SK-N-MC (cell line): Measurements from ENCODE around the gene PTGFR.
A peak's percentile ranks its signal among the peaks of the same experiment; 100 is the strongest.

Experiments used
- DNase-seq: peaks from one replicate; pipeline ENCODE4 v3.0.0-alpha.2; 2011; ENCODE audit warnings: low read depth, low spot score
- H3K27ac ChIP-seq: fragments of 200-600 bp; sonication (generic); 2 replicates; pipeline ENCODE4 v1.5.1; 2016; ENCODE audit warnings: mixed run types
- H3K36me3 ChIP-seq: fragments of 200-600 bp; sonication (generic); 2 replicates; pipeline ENCODE4 v1.6.1; 2017; ENCODE audit warnings: antibody characterized with exemption, low read length, mixed read lengths; ENCODE audit not compliant: insufficient read depth
- H3K4me3 ChIP-seq: fragments of 200-600 bp; sonication (generic); 2 replicates; pipeline ENCODE4 v1.5.1; 2016
- H3K9ac ChIP-seq: fragments of 200-600 bp; sonication (generic); 2 replicates; pipeline ENCODE4 v1.8.0; 2017; ENCODE audit warnings: mixed run types, mixed read lengths; ENCODE audit not compliant: insufficient read length
- H3K9me3 ChIP-seq: fragments of 200-600 bp; sonication (generic); 2 replicates; pipeline ENCODE4 v1.6.1; 2017; ENCODE audit warnings: low read depth, mild to moderate bottlenecking, antibody characterized with exemption, low read length, moderate library complexity, mixed read lengths
- EZH2 ChIP-seq: fragments of 200-600 bp; sonication (generic); IDR thresholded peaks from one replicate; pipeline ENCODE4 v1.6.1; 2017; ENCODE audit warnings: antibody characterized with exemption
- FOXP2 ChIP-seq: optimal IDR thresholded peaks from 2 replicates; pipeline ENCODE3; 2011; ENCODE audit warnings: mild to moderate bottlenecking, moderate library complexity; ENCODE audit not compliant: insufficient read depth; ENCODE audit errors: extremely low read length, control extremely low read depth
- POLR2AphosphoS5 ChIP-seq: IDR thresholded peaks from 2 replicates; pipeline ENCODE4 v1.6.1; 2012; ENCODE audit warnings: mild to moderate bottlenecking, low read depth, low read length, borderline replicate concordance

The PTGFR gene, protein sequence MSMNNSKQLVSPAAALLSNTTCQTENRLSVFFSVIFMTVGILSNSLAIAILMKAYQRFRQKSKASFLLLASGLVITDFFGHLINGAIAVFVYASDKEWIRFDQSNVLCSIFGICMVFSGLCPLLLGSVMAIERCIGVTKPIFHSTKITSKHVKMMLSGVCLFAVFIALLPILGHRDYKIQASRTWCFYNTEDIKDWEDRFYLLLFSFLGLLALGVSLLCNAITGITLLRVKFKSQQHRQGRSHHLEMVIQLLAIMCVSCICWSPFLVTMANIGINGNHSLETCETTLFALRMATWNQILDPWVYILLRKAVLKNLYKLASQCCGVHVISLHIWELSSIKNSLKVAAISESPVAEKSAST

GRCh38 chr1:78490861-78491450 is at the start of gene PTGFR:
PTGFR (plus strand) TSS chr1:78490974; CDS start chr1:78492744, 1,770 bp downstream.
- no peak for TF ChIP-seq EZH2
- no peak for TF ChIP-seq FOXP2
- TF ChIP-seq POLR2AphosphoS5: no peak
- H3K9me3 ChIP-seq: no peaks in the 10 kb centered on the region
- peak within 1 kb of the TSS; percentile 78 for H3K4me3 ChIP-seq
- DNase-seq: no peak
- H3K9ac ChIP-seq: no peak within 1 kb of the TSS
- no peak within 1 kb of the TSS for H3K27ac ChIP-seq
- H3K36me3 ChIP-seq: no peaks in the 10 kb centered on the region

DNA sequence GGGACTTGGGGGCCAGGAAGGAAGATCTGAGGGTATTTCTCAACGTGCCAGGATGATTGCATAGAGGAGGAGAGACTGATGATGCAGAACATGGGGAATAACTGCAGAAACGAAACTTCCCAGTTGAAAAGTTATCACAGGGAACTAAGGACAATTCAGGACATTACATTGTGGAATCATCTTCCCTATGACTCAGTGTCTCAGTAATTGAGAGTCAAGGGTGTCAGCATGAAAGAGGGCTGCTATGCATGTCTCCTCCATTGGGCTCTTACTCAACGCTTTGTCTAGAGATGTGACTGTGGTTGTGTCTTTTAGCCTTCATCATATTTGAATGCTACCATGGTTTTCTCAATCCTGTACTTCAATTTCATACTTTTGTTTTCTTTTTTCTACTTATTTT is 48.9 kb upstream of the PTGFR start:
- Histone ChIP-seq H3K9me3 (no peaks in the 10 kb centered on the region), H3K36me3 (no peaks in the 10 kb centered on the region), H3K9ac (no peak overlapping the region), H3K4me3 (no peak overlapping the region), H3K27ac (no peak overlapping the region)
- TF ChIP-seq EZH2 (no peak), POLR2AphosphoS5 (no peak), FOXP2 (no peak)
- no peak for DNase-seq

DNA sequence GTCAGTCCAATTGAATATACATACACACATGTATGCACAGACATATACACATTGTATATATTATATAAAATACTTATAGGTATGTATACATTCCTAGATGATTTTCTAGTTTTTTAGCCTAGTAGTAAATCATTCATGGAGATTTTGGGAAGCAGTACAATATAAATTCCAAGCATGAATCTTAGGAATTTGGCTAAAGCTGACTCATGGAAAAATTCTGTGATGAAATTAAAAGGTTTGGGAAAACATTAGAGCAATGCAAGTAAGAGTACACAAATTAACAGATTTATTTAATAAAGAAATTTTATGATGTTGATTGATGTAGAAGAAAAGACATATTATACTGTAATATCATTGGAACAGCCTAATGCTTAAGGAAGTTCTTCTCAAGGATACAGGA is 43.7 kb upstream of the PTGFR start:
- Histone ChIP-seq H3K9ac (no peak overlapping the region), H3K36me3 (no peaks in the 10 kb centered on the region), H3K9me3 (no peaks in the 10 kb centered on the region), H3K27ac (no peak overlapping the region), H3K4me3 (no peak overlapping the region)
- TF ChIP-seq FOXP2 (no peak), POLR2AphosphoS5 (no peak), EZH2 (no peak)
- DNase-seq: no peak

GRCh38 chr1:78464449-78464891 is 26.3 kb upstream of the PTGFR start:
- TF ChIP-seq POLR2AphosphoS5 (no peak), FOXP2 (no peak), EZH2 (no peak)

DNA sequence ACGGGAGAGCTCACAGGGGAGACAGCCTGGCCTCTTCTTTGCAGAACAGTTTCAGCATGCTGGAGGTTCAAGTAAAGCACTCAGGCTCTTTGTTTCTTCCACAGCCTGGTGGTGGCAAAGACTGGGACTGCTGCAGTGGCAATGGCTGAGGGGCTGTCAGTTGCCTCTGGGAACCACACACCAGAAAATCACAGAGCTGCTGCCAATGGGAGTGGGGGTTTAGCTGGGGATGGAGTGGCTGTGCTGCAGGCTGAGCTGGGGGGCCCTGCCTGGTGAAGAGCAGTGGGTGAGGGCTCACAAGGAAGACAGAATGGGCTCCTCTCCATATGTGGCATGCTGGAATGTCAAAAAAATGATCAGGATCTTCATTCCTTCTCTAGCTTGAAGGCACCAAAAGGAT is 25.6 kb upstream of the PTGFR start:
- DNase-seq: no peak
- Histone ChIP-seq H3K9me3 (no peaks in the 10 kb centered on the region), H3K4me3 (no peak overlapping the region)

More at GRCh38 chr1:78464449-78464891, 26.3 kb upstream of the PTGFR start:
- H3K27ac ChIP-seq: no peak overlapping the region
- H3K9ac ChIP-seq: no peak overlapping the region
- H3K4me3 ChIP-seq: no peak overlapping the region
- H3K9me3 ChIP-seq: no peaks in the 10 kb centered on the region
- no peak for DNase-seq
- no peaks in the 10 kb centered on the region for H3K36me3 ChIP-seq

DNA sequence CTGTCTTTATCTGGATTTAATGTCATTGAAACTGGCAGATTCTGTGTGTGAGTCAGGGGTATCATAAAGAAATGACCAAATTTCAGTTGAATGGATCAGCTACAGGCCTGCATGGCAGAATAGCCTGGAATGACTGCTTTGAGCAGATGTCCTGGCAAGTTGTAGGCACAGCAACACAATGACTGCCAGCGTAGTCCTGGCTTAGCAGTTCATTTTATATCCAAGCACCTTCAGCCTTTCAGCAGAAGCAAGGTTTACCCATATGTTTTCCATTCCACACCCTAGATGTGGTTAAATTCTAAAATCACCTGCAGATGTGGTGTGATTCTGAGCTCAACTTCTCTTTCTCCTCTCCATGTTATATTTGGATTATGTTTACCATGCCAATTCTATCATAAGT is 22.3 kb upstream of the PTGFR start:
- Histone ChIP-seq H3K9ac (no peak overlapping the region), H3K36me3 (no peaks in the 10 kb centered on the region), H3K9me3 (no peaks in the 10 kb centered on the region), H3K4me3 (no peak overlapping the region), H3K27ac (no peak overlapping the region)
- no peak for DNase-seq
- TF ChIP-seq FOXP2 (no peak), EZH2 (no peak), POLR2AphosphoS5 (no peak)

More for the DNA sequence above, 25.6 kb upstream of the PTGFR start:
- H3K36me3 ChIP-seq: no peaks in the 10 kb centered on the region
- no peak overlapping the region for H3K27ac ChIP-seq
- no peak overlapping the region for H3K9ac ChIP-seq
- TF ChIP-seq POLR2AphosphoS5: no peak

GRCh38 chr1:78469576-78469975 is 21.2 kb upstream of the PTGFR start:
- TF ChIP-seq EZH2 (no peak), FOXP2 (no peak), POLR2AphosphoS5 (no peak)
- no peak overlapping the region for H3K27ac ChIP-seq
- no peaks in the 10 kb centered on the region for H3K36me3 ChIP-seq
- H3K9me3 ChIP-seq: no peaks in the 10 kb centered on the region
- H3K4me3 ChIP-seq: no peak overlapping the region
- no peak overlapping the region for H3K9ac ChIP-seq
- no peak for DNase-seq

- Histone ChIP-seq H3K27ac (no peak overlapping the region), H3K36me3 (no peaks in the 10 kb centered on the region), H3K9ac (no peak overlapping the region), H3K9me3 (no peaks in the 10 kb centered on the region), H3K4me3 (no peak overlapping the region)
- no peak for DNase-seq
- no peak for TF ChIP-seq POLR2AphosphoS5
- TF ChIP-seq EZH2: no peak
- TF ChIP-seq FOXP2: no peak
These were observed 18.7 kb upstream of the PTGFR start for GRCh38 chr1:78471890-78472620.
